ENCODE measurements around the gene MOSPD2. TPM values are rescaled to one million over a fixed set of nuclear protein-coding genes. Genes with fewer than 3 reads are reported as not detected.

The MOSPD2 gene
- total and polyA plus RNA-seq, 2 donors (not counting 3 experiments of a cell fraction or from before 2014, with no cell fraction given) = 4.9 to 14.9 TPM

DNA sequence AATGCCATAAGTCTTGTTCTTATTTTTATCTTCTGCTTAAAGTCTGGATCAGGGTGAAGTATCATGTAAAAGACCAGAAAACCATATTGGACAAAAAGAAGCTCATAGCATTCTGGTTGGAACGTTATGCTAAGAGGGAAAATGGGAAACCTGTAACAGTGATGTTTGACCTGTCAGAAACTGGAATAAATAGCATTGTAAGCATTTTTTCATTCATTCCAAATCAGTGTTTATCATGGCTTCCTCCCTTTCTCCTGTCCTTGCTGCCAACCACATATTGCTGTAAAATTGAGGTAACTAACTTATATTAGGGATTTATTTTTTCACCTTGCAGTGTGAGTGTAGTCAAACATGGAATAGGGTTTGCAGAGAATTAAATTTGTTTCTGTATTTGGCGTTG is 23.8 kb downstream of the MOSPD2 start:
- DNase-seq (ENCODE audit: low read depth, low spot score) (no peak), FAIRE-seq (no peak)
- H3K4me1 ChIP-seq (ENCODE audit: control insufficient read depth, extremely low read depth, insufficient read depth, low read length) = peaks cover 9% of the 10 kb centered on the region
- BruUV-seq (replicated peaks) = no TSS peak
- no peaks in the 10 kb centered on the region for H3K9me1 ChIP-seq (replicated peaks; ENCODE audit: control insufficient read depth, extremely low read depth, insufficient read depth, low read length)
- H3K9ac ChIP-seq (replicated peaks; ENCODE audit: extremely low read depth, insufficient read depth, low read length) = no peak overlapping the region
- ChIA-PET CTCF (no interaction called here), POLR2A (no interaction called here)
- peaks cover 2% of the 10 kb centered on the region for H3K79me2 ChIP-seq (ENCODE audit: control insufficient read depth, insufficient read depth, low read length)
- no peaks in the 10 kb centered on the region for H4K20me1 ChIP-seq (replicated peaks; ENCODE audit: control insufficient read depth, extremely low read depth, insufficient read depth, low read length)
- no peak overlapping the region for H3K4me2 ChIP-seq (ENCODE audit: insufficient read depth, low read length)
- H3K4me3 ChIP-seq (replicated peaks in 1 of 3; ENCODE audit: insufficient read depth in 1 of 3, low read depth in 1 of 3, low read length in 3 of 3) = no peak overlapping the region
- H3K27ac ChIP-seq (ENCODE audit: insufficient read depth, low read depth, low read length) = no peak overlapping the region
- no peak overlapping the region for H2AFZ ChIP-seq (ENCODE audit: low read depth, low read length)
- no peaks in the 10 kb centered on the region for H3K27me3 ChIP-seq (ENCODE audit: control insufficient read depth in 2 of 2, insufficient read depth in 2 of 2, low read length in 2 of 2)
- intact Hi-C loops (cut with micrococcal nuclease) = no loop called here
- TF ChIP-seq MYC (IDR thresholded peaks at IDR 0.05; ENCODE audit: low read depth, low read length) (no peak), POLR2AphosphoS5 (IDR thresholded peaks at IDR 0.05; ENCODE audit: insufficient read depth, low read depth, low read length) (no peak), EZH2 (IDR thresholded peaks at IDR 0.05; ENCODE audit: borderline replicate concordance, low read depth, low read length, severe bottlenecking) (no peak), GATA2 (IDR thresholded peaks at IDR 0.05; ENCODE audit: insufficient read depth, insufficient read length, low read depth, low read length) (no peak), MAX (IDR thresholded peaks at IDR 0.05; ENCODE audit: insufficient read depth, insufficient read length) (no peak), CTCF (IDR thresholded peaks at IDR 0.05; ENCODE audit: extremely low read depth in 1 of 2, insufficient read depth in 1 of 2, low read depth in 1 of 2, low read length in 2 of 2) (no peak), JUN (IDR thresholded peaks at IDR 0.05; ENCODE audit: borderline replicate concordance, insufficient read depth, insufficient read length, low read depth) (no peak)
- dilution Hi-C loops (cut with MboI; ENCODE audit: extremely low pct_ligation_motif_present, low sequenced_read_pairs) = no loop called here
- no peaks in the 10 kb centered on the region for H3K9me3 ChIP-seq (replicated peaks; ENCODE audit: control insufficient read depth, insufficient read depth, low read length)
- no peaks in the 10 kb centered on the region for H3K36me3 ChIP-seq (ENCODE audit: control insufficient read depth in 2 of 2, extremely low read depth in 1 of 2, insufficient read depth in 2 of 2, low read length in 2 of 2)

Data from endothelial cell of umbilical vein (primary cell).